CD4-positive, alpha-beta T cell (primary cell): ENCODE results near the gene C1orf94. TPM values are rescaled to one million over a fixed set of nuclear protein-coding genes. Genes with fewer than 3 reads are reported as not detected.

Source experiments
- ATAC-seq: fragments of 200-7000 bp; cut with Tn5 transposase; one replicate; pipeline ENCODE4 v1.10.0; 2022; ENCODE audit warnings: mild to moderate bottlenecking; ENCODE audit not compliant: poor library complexity
- CTCF ChIA-PET: fragments of 350-600 bp; sonication (Branson Sonifier 250); formaldehyde crosslinking; loops from one replicate; lab custom pipeline; 2021; ENCODE audit warnings: antibody characterized with exemption, inconsistent platforms; lab: Charles Lee
- POLR2A ChIA-PET: fragments of 350-600 bp; sonication (Branson Sonifier 250); formaldehyde crosslinking; loops from one replicate; lab custom pipeline; 2021; ENCODE audit warnings: antibody characterized with exemption, inconsistent platforms; lab: Charles Lee
- DNase-seq, 14 experiments: peaks; one replicate each; pipeline ENCODE4 v3.0.0-alpha.2; 2013 to 2020; ENCODE audit warnings: mixed read lengths in 2 of 14
- H3K27ac ChIP-seq, 2 donors: one replicate each; pipeline versions ENCODE4 v1.5.1 to v1.7.0; 2013; ENCODE audit warnings: low read length in 2 of 2, low read depth in 1 of 2, mild to moderate bottlenecking in 1 of 2
- H3K27me3 ChIP-seq, 2 experiments: 1 replicate in 1 of 2; 2 replicates in 1 of 2; pipeline versions ENCODE4 v1.6.1 to v1.7.0; 2013; ENCODE audit warnings: low read length in 2 of 2, control low read depth in 1 of 2, mild to moderate bottlenecking in 1 of 2, moderate library complexity in 1 of 2; ENCODE audit not compliant: insufficient read depth in 2 of 2, control insufficient read depth in 1 of 2
- H3K36me3 ChIP-seq: one replicate; pipeline ENCODE4 v1.6.1; 2013; ENCODE audit warnings: low read length, control low read depth; ENCODE audit not compliant: insufficient read depth
- H3K4me1 ChIP-seq: one replicate; pipeline ENCODE4 v1.6.1; 2013; ENCODE audit warnings: low read length, control low read depth; ENCODE audit not compliant: insufficient read depth
- H3K4me3 ChIP-seq: one replicate; pipeline ENCODE4 v1.5.1; 2013; ENCODE audit warnings: mild to moderate bottlenecking, low read length, moderate library complexity
- H3K9me3 ChIP-seq, 2 experiments: 1 replicate in 1 of 2; 2 replicates in 1 of 2; pipeline versions ENCODE4 v1.6.1 to v1.7.0; 2013; ENCODE audit warnings: low read length in 2 of 2, mild to moderate bottlenecking in 2 of 2, control low read depth in 1 of 2, moderate library complexity in 1 of 2; ENCODE audit not compliant: control insufficient read depth in 1 of 2, insufficient read depth in 1 of 2
- H3K27ac Mint-ChIP-seq: one replicate; pipeline ENCODE4 v1.8.0; 2020; ENCODE audit warnings: mixed read lengths
- H3K27me3 Mint-ChIP-seq: one replicate; pipeline ENCODE4 v1.8.0; 2021; ENCODE audit warnings: mixed read lengths
- H3K36me3 Mint-ChIP-seq: one replicate; pipeline ENCODE4 v1.8.0; 2021; ENCODE audit warnings: low read depth, mixed read lengths
- H3K4me1 Mint-ChIP-seq: one replicate; pipeline ENCODE4 v1.8.0; 2021; ENCODE audit warnings: low read depth, mixed read lengths
- H3K4me3 Mint-ChIP-seq: one replicate; pipeline ENCODE4 v1.8.0; 2020; ENCODE audit warnings: mild to moderate bottlenecking, mixed read lengths
- H3K9me3 Mint-ChIP-seq: one replicate; pipeline ENCODE4 v1.8.0; 2020; ENCODE audit warnings: mixed read lengths
- intact Hi-C, 2 experiments: fragments of 100-400 bp; cut with DNase I in 1 of 2; cut with micrococcal nuclease in 1 of 2; formaldehyde crosslinking; loops; one replicate each; pipeline versions ENCODE4 v1.15.1 to v1.9.0; 2023 to 2025; cut with DNase I, micrococcal nuclease
- total RNA-seq, 174 experiments: library from RNA in 2 of 174; stranded (reverse) in 2 of 174; gene quantifications; one replicate each; pipeline ENCODE4 v1.2.3 and lab custom pipeline; 2021 to 2026
- TF ChIP-seq, protein P1 (sequence below): fragments of 200-600 bp; IDR thresholded peaks from one replicate; pipeline ENCODE4 v1.8.0; 2022; ENCODE audit warnings: antibody characterized with exemption, mild to moderate bottlenecking

C1orf94 gene
- total RNA-seq, 2 experiments from 2014 or later = not detected

DNA sequence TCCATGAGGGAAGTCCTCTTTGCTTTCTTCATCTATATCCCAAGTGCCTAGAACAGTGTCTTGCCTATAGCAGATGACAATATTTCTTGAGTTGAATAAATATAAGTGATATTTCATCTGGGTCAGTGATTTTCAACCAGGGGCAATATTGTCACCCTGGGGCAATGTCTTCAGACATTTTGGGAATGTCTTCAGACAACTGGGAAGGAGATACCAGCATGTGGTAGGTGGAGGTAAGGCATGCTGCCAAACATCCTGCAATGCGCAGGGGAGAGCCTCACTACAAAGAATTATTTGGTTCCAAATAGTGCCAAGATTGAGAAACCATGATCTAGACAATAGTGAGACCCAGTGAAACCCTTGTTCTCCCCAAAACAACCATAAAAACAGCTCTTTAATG is 54.7 kb downstream of the C1orf94 start:
- Histone ChIP-seq H3K9me3 (no peaks in the 10 kb centered on the region), H3K27ac (no peak overlapping the region), H3K4me1 (no peaks in the 10 kb centered on the region), H3K4me3 (no peak overlapping the region), H3K27me3 (no peaks in the 10 kb centered on the region), H3K36me3 (no peaks in the 10 kb centered on the region)
- Mint-ChIP-seq H3K4me1 (no peaks in the 10 kb centered on the region), H3K27me3 (peaks cover 45% of the 10 kb centered on the region), H3K36me3 (no peaks in the 10 kb centered on the region), H3K9me3 (no peaks in the 10 kb centered on the region), H3K4me3 (no peak overlapping the region), H3K27ac (no peak overlapping the region)
- ATAC-seq (no peak), DNase-seq (no peak)
- ChIA-PET CTCF (no interaction called here), POLR2A (no interaction called here)
- intact Hi-C loops = no loop called here
- TF ChIP-seq, protein P1, sequence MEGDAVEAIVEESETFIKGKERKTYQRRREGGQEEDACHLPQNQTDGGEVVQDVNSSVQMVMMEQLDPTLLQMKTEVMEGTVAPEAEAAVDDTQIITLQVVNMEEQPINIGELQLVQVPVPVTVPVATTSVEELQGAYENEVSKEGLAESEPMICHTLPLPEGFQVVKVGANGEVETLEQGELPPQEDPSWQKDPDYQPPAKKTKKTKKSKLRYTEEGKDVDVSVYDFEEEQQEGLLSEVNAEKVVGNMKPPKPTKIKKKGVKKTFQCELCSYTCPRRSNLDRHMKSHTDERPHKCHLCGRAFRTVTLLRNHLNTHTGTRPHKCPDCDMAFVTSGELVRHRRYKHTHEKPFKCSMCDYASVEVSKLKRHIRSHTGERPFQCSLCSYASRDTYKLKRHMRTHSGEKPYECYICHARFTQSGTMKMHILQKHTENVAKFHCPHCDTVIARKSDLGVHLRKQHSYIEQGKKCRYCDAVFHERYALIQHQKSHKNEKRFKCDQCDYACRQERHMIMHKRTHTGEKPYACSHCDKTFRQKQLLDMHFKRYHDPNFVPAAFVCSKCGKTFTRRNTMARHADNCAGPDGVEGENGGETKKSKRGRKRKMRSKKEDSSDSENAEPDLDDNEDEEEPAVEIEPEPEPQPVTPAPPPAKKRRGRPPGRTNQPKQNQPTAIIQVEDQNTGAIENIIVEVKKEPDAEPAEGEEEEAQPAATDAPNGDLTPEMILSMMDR = no peak

DNA sequence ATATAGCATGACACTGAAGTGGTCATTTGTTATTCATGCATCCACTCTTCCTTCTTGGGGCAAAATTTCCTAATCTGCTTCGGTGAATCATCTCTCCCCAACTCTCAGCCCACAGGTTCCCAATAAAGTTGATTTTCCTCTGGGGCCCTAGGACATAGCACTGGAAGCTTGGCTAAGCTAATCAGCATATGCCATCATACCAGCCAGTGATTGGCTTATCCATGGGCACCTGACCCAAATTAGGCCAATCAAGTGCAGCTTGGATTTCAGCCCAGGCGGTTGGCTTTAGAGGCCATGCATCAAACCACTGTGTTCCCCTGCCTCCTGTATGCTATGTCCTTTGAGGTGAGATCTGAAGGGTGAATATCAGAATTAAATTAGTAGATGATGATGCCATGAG is 58.9 kb downstream of the C1orf94 start:
- Histone ChIP-seq H3K4me3 (no peak overlapping the region), H3K27me3 (no peaks in the 10 kb centered on the region), H3K36me3 (no peaks in the 10 kb centered on the region), H3K9me3 (no peaks in the 10 kb centered on the region), H3K4me1 (no peaks in the 10 kb centered on the region), H3K27ac (no peak overlapping the region)
- Mint-ChIP-seq H3K9me3 (peaks cover 2% of the 10 kb centered on the region), H3K27ac (no peak overlapping the region), H3K27me3 (peaks cover 30% of the 10 kb centered on the region), H3K4me1 (no peaks in the 10 kb centered on the region), H3K4me3 (no peak overlapping the region), H3K36me3 (no peaks in the 10 kb centered on the region)
- DNase-seq (no peak), ATAC-seq (no peak)
- ChIA-PET POLR2A (no interaction called here), CTCF (no interaction called here)
- TF ChIP-seq, protein P1 = no peak
- intact Hi-C loops = no loop called here

- no peak for ATAC-seq
These were observed 59.4 kb downstream of the C1orf94 start for GRCh38 chr1:34236089-34236488.

More at GRCh38 chr1:34236089-34236488, 59.4 kb downstream of the C1orf94 start:
- H3K36me3 ChIP-seq = no peaks in the 10 kb centered on the region
- POLR2A ChIA-PET = no interaction called here
- Mint-ChIP-seq H3K9me3 (peaks cover 2% of the 10 kb centered on the region), H3K27me3 (peaks cover 29% of the 10 kb centered on the region), H3K36me3 (no peaks in the 10 kb centered on the region), H3K4me3 (no peak overlapping the region), H3K27ac (no peak overlapping the region), H3K4me1 (no peaks in the 10 kb centered on the region)
- intact Hi-C loops = no loop called here
- TF ChIP-seq, protein P1 = no peak
- no peak overlapping the region for H3K4me3 ChIP-seq
- no peak for DNase-seq
- no peak overlapping the region for H3K27ac ChIP-seq
- no peaks in the 10 kb centered on the region for H3K27me3 ChIP-seq
- CTCF ChIA-PET = no interaction called here
- H3K4me1 ChIP-seq = no peaks in the 10 kb centered on the region
- no peaks in the 10 kb centered on the region for H3K9me3 ChIP-seq
